ENCODE measurements around the gene KRTAP12-2. TPM values are rescaled to one million over a fixed set of nuclear protein-coding genes. Genes with fewer than 3 reads are reported as not detected.

KRTAP12-2 gene
- total and polyA plus RNA-seq, 10 of the 15 experiments (the other 5 are each of a cell fraction or from before 2014, with no cell fraction given): not detected

DNA sequence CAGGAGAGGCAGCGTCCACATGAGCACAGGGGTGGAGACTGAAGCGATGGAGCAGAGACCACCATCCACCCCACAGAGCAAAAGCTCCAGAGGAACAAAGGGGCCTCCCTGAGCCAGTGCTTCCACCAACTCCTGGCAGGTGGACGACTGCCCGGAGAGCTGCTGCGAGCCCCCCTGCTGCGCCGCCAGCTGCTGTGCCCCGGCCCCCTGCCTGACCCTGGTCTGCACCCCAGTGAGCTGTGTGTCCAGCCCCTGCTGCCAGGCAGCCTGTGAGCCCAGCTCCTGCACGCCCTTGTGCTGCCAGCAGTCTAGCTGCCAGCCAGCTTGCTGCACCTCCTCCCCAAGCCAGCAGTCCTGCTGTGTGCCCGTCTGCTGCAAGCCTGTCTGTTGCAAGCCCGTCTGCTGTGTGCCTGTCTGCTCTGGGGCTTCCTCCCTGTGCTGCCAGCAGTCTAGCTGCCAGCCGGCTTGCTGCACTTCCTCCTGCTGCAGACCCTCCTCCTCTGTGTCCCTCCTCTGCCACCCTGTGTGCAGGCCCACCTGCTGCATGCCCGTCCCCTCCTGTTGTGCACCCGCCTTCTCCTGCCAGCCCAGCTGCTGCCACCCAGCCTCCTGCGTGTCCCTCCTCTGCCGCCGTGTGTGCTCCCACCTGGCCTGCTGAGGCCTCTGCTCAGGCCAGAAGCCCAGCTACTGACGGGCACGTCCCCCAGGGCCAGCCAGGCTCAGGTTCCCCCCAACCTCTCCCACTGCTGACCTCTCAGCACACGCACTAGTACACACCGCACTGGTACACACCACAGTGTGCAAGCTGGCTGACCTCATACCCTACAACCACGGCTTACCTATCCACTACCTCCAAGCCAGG, 35.6 kb upstream of the KRTAP12-2 start (continued):
- TF ChIP-seq YY1 (IDR thresholded peaks at IDR 0.05; ENCODE audit: low read depth, low read length): no peak
- TF ChIP-seq, protein P1, sequence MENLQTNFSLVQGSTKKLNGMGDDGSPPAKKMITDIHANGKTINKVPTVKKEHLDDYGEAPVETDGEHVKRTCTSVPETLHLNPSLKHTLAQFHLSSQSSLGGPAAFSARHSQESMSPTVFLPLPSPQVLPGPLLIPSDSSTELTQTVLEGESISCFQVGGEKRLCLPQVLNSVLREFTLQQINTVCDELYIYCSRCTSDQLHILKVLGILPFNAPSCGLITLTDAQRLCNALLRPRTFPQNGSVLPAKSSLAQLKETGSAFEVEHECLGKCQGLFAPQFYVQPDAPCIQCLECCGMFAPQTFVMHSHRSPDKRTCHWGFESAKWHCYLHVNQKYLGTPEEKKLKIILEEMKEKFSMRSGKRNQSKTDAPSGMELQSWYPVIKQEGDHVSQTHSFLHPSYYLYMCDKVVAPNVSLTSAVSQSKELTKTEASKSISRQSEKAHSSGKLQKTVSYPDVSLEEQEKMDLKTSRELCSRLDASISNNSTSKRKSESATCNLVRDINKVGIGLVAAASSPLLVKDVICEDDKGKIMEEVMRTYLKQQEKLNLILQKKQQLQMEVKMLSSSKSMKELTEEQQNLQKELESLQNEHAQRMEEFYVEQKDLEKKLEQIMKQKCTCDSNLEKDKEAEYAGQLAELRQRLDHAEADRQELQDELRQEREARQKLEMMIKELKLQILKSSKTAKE (IDR thresholded peaks at IDR 0.05; ENCODE audit: low read depth, poor library complexity, severe bottlenecking): no peak

DNA sequence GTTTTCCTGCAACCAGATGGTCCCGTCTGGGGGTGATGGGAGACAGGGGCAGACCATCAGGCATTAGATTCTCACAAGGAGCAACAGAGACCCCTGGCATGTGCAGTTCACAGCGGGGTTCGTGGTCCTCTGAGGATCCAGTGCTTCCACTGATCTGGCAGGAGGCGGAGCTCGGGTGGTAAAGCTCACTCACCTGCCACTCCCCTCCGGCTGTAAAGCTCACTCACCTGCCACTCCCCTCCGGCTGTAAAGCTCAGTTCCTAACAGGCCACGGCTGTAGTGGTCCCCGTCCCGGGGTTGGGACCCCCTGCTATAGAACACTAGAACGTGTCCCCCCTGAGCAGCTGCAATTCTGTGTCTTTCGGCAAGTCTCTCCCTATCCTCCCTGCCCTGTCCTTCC, 34.8 kb upstream of the KRTAP12-2 start:
- peaks cover 2 to 5% of the 10 kb centered on the region in 2 experiments; a peak in 3 of 4 replicates for H3K27me3 ChIP-seq (replicated peaks in 1 of 2; ENCODE audit: control insufficient read depth in 2 of 2, insufficient read depth in 2 of 2, low read length in 1 of 2)
- DNase-seq (ENCODE audit: low read depth, low spot score) (no peak), ATAC-seq (no peak), FAIRE-seq (no peak)
- no peak overlapping the region for H3K27ac ChIP-seq (ENCODE audit: control insufficient read depth, insufficient read depth)
- no peaks in the 10 kb centered on the region for H3K4me1 ChIP-seq (ENCODE audit: control insufficient read depth, insufficient read depth, low read length)
- TF ChIP-seq NR2F1 (conservative IDR thresholded peaks at IDR 0.05): no peak
- no peak for TF ChIP-seq JUNB (IDR thresholded peaks at IDR 0.05)
- no peak for TF ChIP-seq SREBF2 (IDR thresholded peaks at IDR 0.05; ENCODE audit: low read length)
- TF ChIP-seq SMAD5 (IDR thresholded peaks at IDR 0.05; ENCODE audit: low read depth): no peak
- TF ChIP-seq RCOR1 (conservative IDR thresholded peaks at IDR 0.05; ENCODE audit: low read depth, low read length): no peak
- TF ChIP-seq PAX8 (IDR thresholded peaks at IDR 0.05): no peak
- TF ChIP-seq SUZ12 (IDR thresholded peaks at IDR 0.05; ENCODE audit: unreplicated experiment): no peak
- 27% methylated on average over 12 of the region's 12 CpGs for WGBS (ENCODE audit: insufficient coverage, insufficient replicate concordance, low lambda C conversion rate, missing lambda C conversion rate)
- ChIA-PET POLR2A (interaction anchor here (0.6 kb wide), 1 partner anchor 1021 kb away, joined by 4 read pairs; no protein-coding TSS in a partner anchor), RAD21 (ENCODE audit: unreplicated experiment) (no interaction called here), SMC1A (ENCODE audit: uncharacterized antibody, unreplicated experiment) (no interaction called here), CTCF (no interaction called here)
- H4K20me1 ChIP-seq (ENCODE audit: control insufficient read depth, insufficient read depth): no peaks in the 10 kb centered on the region
- H3K4me2 ChIP-seq (ENCODE audit: control insufficient read depth, insufficient read depth): no peak overlapping the region
- H3K9me3 ChIP-seq (replicated peaks; ENCODE audit: control insufficient read depth, insufficient read depth, low read length): peaks cover 6% of the 10 kb centered on the region; the same call in 1 of the 3 replicates
- H3K4me3 ChIP-seq: no peak overlapping the region
- H3K36me3 ChIP-seq (ENCODE audit: control insufficient read depth in 2 of 2, insufficient read depth in 2 of 2, low read length in 1 of 2): no peaks in the 10 kb centered on the region
- no peak overlapping the region for H2AFZ ChIP-seq (ENCODE audit: control insufficient read depth, low read depth, low read length)
- BruUV-seq (replicated peaks): no TSS peak
- in situ Hi-C loops (cut with MboI): no loop called here
- intact Hi-C loops (cut with micrococcal nuclease; ENCODE audit: unreplicated experiment): no loop called here
- H3K9ac ChIP-seq (ENCODE audit: control insufficient read depth, insufficient read depth, low read length): no peak overlapping the region
- H3K79me2 ChIP-seq (ENCODE audit: control insufficient read depth, insufficient read depth, low read length): no peaks in the 10 kb centered on the region
